Progenitor cell of endocrine pancreas (in vitro differentiated cells): ENCODE measurements around the gene RTEL1. TPM values are rescaled to one million over a fixed set of nuclear protein-coding genes. Genes with fewer than 3 reads are reported as not detected.

Experiments used
- DNase-seq: peaks from one replicate; pipeline ENCODE4 v3.0.0; 2021; ENCODE audit warnings: low spot score; ENCODE audit not compliant: unreplicated experiment
- H3K27ac Mint-ChIP-seq: 2 replicates; pipeline ENCODE4 v1.8.0; 2021; ENCODE audit warnings: mild to moderate bottlenecking, moderate library complexity, mixed read lengths
- H3K27me3 Mint-ChIP-seq: 2 replicates; pipeline ENCODE4 v1.8.0; 2021; ENCODE audit warnings: mixed read lengths
- H3K36me3 Mint-ChIP-seq: 2 replicates; pipeline ENCODE4 v1.8.0; 2022; ENCODE audit warnings: mixed read lengths; ENCODE audit not compliant: insufficient read depth
- H3K4me1 Mint-ChIP-seq: 2 replicates; pipeline ENCODE4 v1.8.0; 2021; ENCODE audit warnings: low read depth, mixed read lengths
- H3K4me3 Mint-ChIP-seq: 2 replicates; pipeline ENCODE4 v1.8.0; 2021; ENCODE audit warnings: low read depth, mild to moderate bottlenecking, moderate library complexity, mixed read lengths
- H3K9me3 Mint-ChIP-seq: 2 replicates; pipeline ENCODE4 v1.8.0; 2021; ENCODE audit warnings: low read depth, mixed read lengths
- CTCF ChIP-seq: fragments of 200-600 bp; sonication (generic); IDR thresholded peaks from one replicate; pipeline ENCODE4 v1.5.0; 2021; ENCODE audit warnings: antibody characterized with exemption, mild to moderate bottlenecking; ENCODE audit not compliant: unreplicated experiment
- total RNA-seq: library from RNA; stranded (reverse); gene quantifications from 2 replicates; pipeline ENCODE4 v1.2.1, GENCODE V29; 2021

The RTEL1 gene
- total RNA-seq, 1 donor from 2014 or later = 35.5 TPM

GRCh38 chr20:63699466-63700198 lies 41.5 kb downstream of the RTEL1 start:
- Mint-ChIP-seq H3K36me3 (no peaks in the 10 kb centered on the region), H3K27me3 (no peaks in the 10 kb centered on the region), H3K27ac (no peak overlapping the region), H3K4me3 (no peak overlapping the region), H3K4me1 (no peaks in the 10 kb centered on the region), H3K9me3 (no peaks in the 10 kb centered on the region)
- no peak for TF ChIP-seq CTCF
- DNase-seq = no peak

GRCh38 chr20:63700199-63701050 lies 42.3 kb downstream of the RTEL1 start:
- no peak for TF ChIP-seq CTCF
- Mint-ChIP-seq H3K4me3 (no peak overlapping the region), H3K4me1 (no peaks in the 10 kb centered on the region), H3K27ac (no peak overlapping the region), H3K36me3 (peaks cover 3% of the 10 kb centered on the region), H3K9me3 (no peaks in the 10 kb centered on the region), H3K27me3 (no peaks in the 10 kb centered on the region)
- DNase-seq = no peak

GRCh38 chr20:63701051-63701328 lies 42.9 kb downstream of the RTEL1 start:
- H3K36me3 Mint-ChIP-seq = peaks cover 4% of the 10 kb centered on the region
- H3K27me3 Mint-ChIP-seq = no peaks in the 10 kb centered on the region
- no peak overlapping the region for H3K4me3 Mint-ChIP-seq
- no peak overlapping the region for H3K27ac Mint-ChIP-seq
- H3K4me1 Mint-ChIP-seq = no peaks in the 10 kb centered on the region
- no peak for TF ChIP-seq CTCF
- no peak for DNase-seq
- no peaks in the 10 kb centered on the region for H3K9me3 Mint-ChIP-seq

GRCh38 chr20:63701329-63702035 lies 43.4 kb downstream of the RTEL1 start:
- H3K4me1 Mint-ChIP-seq = peaks cover under 1% of the 10 kb centered on the region
- TF ChIP-seq CTCF = no peak
- DNase-seq = no peak
- no peak overlapping the region for H3K27ac Mint-ChIP-seq
- no peaks in the 10 kb centered on the region for H3K27me3 Mint-ChIP-seq
- peaks cover 4% of the 10 kb centered on the region for H3K36me3 Mint-ChIP-seq
- H3K4me3 Mint-ChIP-seq = no peak overlapping the region
- H3K9me3 Mint-ChIP-seq = no peaks in the 10 kb centered on the region

GRCh38 chr20:63702036-63702665 lies 44.0 kb downstream of the RTEL1 start:
- Mint-ChIP-seq H3K4me1 (peaks cover 5% of the 10 kb centered on the region), H3K4me3 (no peak overlapping the region), H3K9me3 (no peaks in the 10 kb centered on the region), H3K27ac (no peak overlapping the region), H3K36me3 (peaks cover 4% of the 10 kb centered on the region), H3K27me3 (no peaks in the 10 kb centered on the region)
- DNase-seq = no peak
- no peak for TF ChIP-seq CTCF
